ENCODE measurements around the gene NRIP1.

NRIP1 gene

GRCh38 chr21:15005391-15005790, 59.4 kb downstream of the NRIP1 start:
- DNase-seq, result no peak

GRCh38 chr21:15004721-15005370, 60.0 kb downstream of the NRIP1 start:
- no peak for DNase-seq

GRCh38 chr21:15003463-15004135, 61.2 kb downstream of the NRIP1 start:
- DNase-seq, result no peak

- DNase-seq, result no peak
Measured at GRCh38 chr21:15001857-15002606, 62.8 kb downstream of the NRIP1 start.

GRCh38 chr21:15001113-15001512, 63.7 kb downstream of the NRIP1 start:
- DNase-seq, result no peak

- DNase-seq, result no peak
Measured at GRCh38 chr21:15000081-15000480, 64.7 kb downstream of the NRIP1 start.

- no peak for DNase-seq
Measured at GRCh38 chr21:14998784-14999183, 66.0 kb downstream of the NRIP1 start.

GRCh38 chr21:14998336-14998735, 66.5 kb downstream of the NRIP1 start:
- no peak for DNase-seq

GRCh38 chr21:14995695-14996490, 68.9 kb downstream of the NRIP1 start:
- DNase-seq, result no peak

- no peak for DNase-seq
Measured at GRCh38 chr21:14995226-14995625, 69.6 kb downstream of the NRIP1 start.

GRCh38 chr21:14993115-14993514, 71.7 kb downstream of the NRIP1 start:
- no peak for DNase-seq

GRCh38 chr21:14991957-14992356, 72.8 kb downstream of the NRIP1 start:
- no peak for DNase-seq

GRCh38 chr21:14989359-14989758, 75.4 kb downstream of the NRIP1 start:
- DNase-seq, result no peak

GRCh38 chr21:14988760-14989159, 76.0 kb downstream of the NRIP1 start:
- DNase-seq, result no peak

- no peak for DNase-seq
Measured at GRCh38 chr21:14987370-14988170, 77.2 kb downstream of the NRIP1 start.

GRCh38 chr21:14985306-14985705, 79.5 kb downstream of the NRIP1 start:
- DNase-seq, result no peak

GRCh38 chr21:14982336-14982735, 82.5 kb downstream of the NRIP1 start:
- no peak for DNase-seq

GRCh38 chr21:14981246-14981645, 83.6 kb downstream of the NRIP1 start:
- DNase-seq, result no peak

GRCh38 chr21:14979264-14979663, 85.5 kb downstream of the NRIP1 start:
- no peak for DNase-seq

- no peak for DNase-seq
Measured at GRCh38 chr21:14977814-14978213, 87.0 kb downstream of the NRIP1 start.

- DNase-seq, result no peak
Measured at GRCh38 chr21:14975136-14975919, 89.5 kb downstream of the NRIP1 start.

GRCh38 chr21:14972678-14973077, 92.1 kb downstream of the NRIP1 start:
- no peak for DNase-seq

Measured in NCI-H446 treated with DMSO at 0.1 percent for 48 hours (cell line).